H1 (cell line): ENCODE results near the gene ADAM12. TPM values are rescaled to one million over a fixed set of nuclear protein-coding genes. Genes with fewer than 3 reads are reported as not detected.

ENCODE experiments used
- BRCA1 ChIP-seq: IDR thresholded peaks from 2 replicates; pipeline ENCODE4 v1.6.1; 2012; ENCODE audit warnings: low read depth, low read length, improper control_type of control experiment
- CHD2 ChIP-seq: IDR thresholded peaks from 2 replicates; pipeline ENCODE4 v1.6.1; 2012; ENCODE audit warnings: low read length, improper control_type of control experiment
- EP300 ChIP-seq, 2 experiments: IDR thresholded peaks; 1 replicate in 1 of 2; 2 replicates in 1 of 2; pipeline ENCODE4 v1.6.1; 2011 to 2012; ENCODE audit warnings: low read depth in 2 of 2, low read length in 2 of 2, mild to moderate bottlenecking in 2 of 2, borderline replicate concordance in 1 of 2, inconsistent platforms in 1 of 2, moderate library complexity in 1 of 2
- SIN3A ChIP-seq, 2 experiments: IDR thresholded peaks in 1 of 2; conservative IDR thresholded peaks in 1 of 2; 2 replicates each; pipeline ENCODE4 v1.6.1; 2011 to 2012; ENCODE audit warnings: low read length in 2 of 2, improper control_type of control experiment in 1 of 2, low read depth in 1 of 2, mild to moderate bottlenecking in 1 of 2
- YY1 ChIP-seq: IDR thresholded peaks from 2 replicates; pipeline ENCODE4 v1.6.1; 2011; ENCODE audit warnings: low read depth, mild to moderate bottlenecking, low read length
- polyA plus RNA-seq, 7 experiments: library from polyadenylated mRNA; depleted of rRNA in 3 of 7; stranded (reverse) in 5 of 7; unstranded in 2 of 7; fragments of >200 nt in 5 of 7; fragments of 200-250 nt in 2 of 7; gene quantifications; 1 replicate in 5 of 7; 2 replicates in 1 of 7; 4 replicates in 1 of 7; pipeline versions ENCODE4 v1.2.1 to v1.2.3, GENCODE V29; 2011 to 2013; ENCODE audit warnings: missing spikeins in 2 of 7, mixed read lengths in 2 of 7
- total RNA-seq: library from RNA; stranded (reverse); fragmentation: NEBNext Ultra II Directional; extraction: Animal tissue kit (Norgen Biotek cat#: 25700); gene quantifications from 2 replicates; pipeline ENCODE4 v1.2.1, GENCODE V29; 2021

Gene ADAM12
- total and polyA plus RNA-seq, 2 of the 8 experiments (the other 6 are each of a cell fraction or from before 2014, with no cell fraction given): 0.07 to 0.17 TPM

DNA sequence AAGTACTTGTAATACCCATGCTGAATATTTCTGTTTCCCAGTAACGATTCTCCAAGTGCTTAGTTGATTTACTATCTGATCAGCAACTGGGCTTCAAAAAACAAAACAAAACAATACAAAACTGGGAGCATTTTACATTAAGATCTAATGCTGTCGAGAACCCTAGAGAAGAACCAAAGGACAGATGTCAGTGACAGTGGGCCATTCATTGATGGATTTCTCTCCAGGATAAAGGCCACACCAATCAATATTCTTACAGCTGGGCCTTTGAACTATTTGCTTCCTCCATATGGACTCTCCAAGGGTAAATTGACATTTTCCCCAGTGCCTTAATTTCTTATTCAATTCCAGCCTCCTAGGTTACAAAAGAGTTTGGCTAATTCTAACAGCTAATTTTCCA lies 217.5 kb downstream of the ADAM12 start (continued):
- TF ChIP-seq BRCA1 (no peak), YY1 (no peak), SIN3A (conservative IDR thresholded peaks at IDR 0.05 in 1 of 2, IDR thresholded peaks at IDR 0.05 in 1 of 2; ENCODE audit: low read depth in 1 of 2, low read length in 2 of 2) (no peak), CHD2 (no peak), EP300 (IDR thresholded peaks at IDR 0.05; ENCODE audit: borderline replicate concordance in 1 of 2, low read depth in 2 of 2, low read length in 2 of 2) (no peak)
